Peyer's patch (tissue), 4 donors: ENCODE data around the gene SIDT2.

Experiments
- POLR2A ChIP-seq, 2 donors: fragments of 450-650 bp; IDR thresholded peaks; one replicate each; pipeline ENCODE4 v1.5.1; 2017; ENCODE audit warnings: antibody characterized with exemption in 2 of 2, mild to moderate bottlenecking in 2 of 2, moderate library complexity in 2 of 2
- TF ChIP-seq, protein P1 (sequence below), 6 experiments: fragments of 450-650 bp in 4 of 6; fragments of 200-600 bp in 2 of 6; sonication (generic) in 1 of 6; IDR thresholded peaks; one replicate each; pipeline ENCODE4 v1.5.1; 2017 to 2019; ENCODE audit warnings: antibody characterized with exemption in 6 of 6, mild to moderate bottlenecking in 3 of 6, moderate library complexity in 1 of 6

DNA sequence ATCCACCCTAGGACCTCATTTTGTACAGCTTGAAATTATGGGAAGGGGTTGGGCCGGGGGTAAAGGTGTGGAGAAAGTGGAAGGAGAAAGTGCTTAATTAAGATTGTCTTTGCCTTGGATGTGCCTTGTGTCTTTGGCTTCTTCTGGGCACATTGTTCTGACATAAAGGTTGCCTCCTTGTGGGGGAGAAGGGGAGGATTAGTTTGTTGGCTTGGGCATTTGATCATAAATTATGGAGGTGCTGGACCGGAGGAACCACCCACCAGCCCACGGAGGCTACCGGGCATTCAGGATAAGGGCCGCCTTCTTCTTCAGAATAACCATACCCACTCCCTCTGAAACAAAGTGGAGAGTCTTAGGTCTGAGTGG lies 33.2 kb upstream of the SIDT2 start:
- TF ChIP-seq, protein P1, sequence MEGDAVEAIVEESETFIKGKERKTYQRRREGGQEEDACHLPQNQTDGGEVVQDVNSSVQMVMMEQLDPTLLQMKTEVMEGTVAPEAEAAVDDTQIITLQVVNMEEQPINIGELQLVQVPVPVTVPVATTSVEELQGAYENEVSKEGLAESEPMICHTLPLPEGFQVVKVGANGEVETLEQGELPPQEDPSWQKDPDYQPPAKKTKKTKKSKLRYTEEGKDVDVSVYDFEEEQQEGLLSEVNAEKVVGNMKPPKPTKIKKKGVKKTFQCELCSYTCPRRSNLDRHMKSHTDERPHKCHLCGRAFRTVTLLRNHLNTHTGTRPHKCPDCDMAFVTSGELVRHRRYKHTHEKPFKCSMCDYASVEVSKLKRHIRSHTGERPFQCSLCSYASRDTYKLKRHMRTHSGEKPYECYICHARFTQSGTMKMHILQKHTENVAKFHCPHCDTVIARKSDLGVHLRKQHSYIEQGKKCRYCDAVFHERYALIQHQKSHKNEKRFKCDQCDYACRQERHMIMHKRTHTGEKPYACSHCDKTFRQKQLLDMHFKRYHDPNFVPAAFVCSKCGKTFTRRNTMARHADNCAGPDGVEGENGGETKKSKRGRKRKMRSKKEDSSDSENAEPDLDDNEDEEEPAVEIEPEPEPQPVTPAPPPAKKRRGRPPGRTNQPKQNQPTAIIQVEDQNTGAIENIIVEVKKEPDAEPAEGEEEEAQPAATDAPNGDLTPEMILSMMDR (IDR thresholded peaks at IDR 0.05), result no peak
- no peak for TF ChIP-seq POLR2A (IDR thresholded peaks at IDR 0.05)
